Ovary (tissue), 9 donors: Measurements from ENCODE around the gene CD200R1L. TPM values are rescaled to one million over a fixed set of nuclear protein-coding genes. Genes with fewer than 3 reads are reported as not detected.

Experiments used
- DNase-seq, 5 donors: peaks; one replicate each; pipeline ENCODE4 v3.0.0-alpha.2; 2019 to 2020
- H3K27ac ChIP-seq, 2 donors: fragments of 200-600 bp; one replicate each; pipeline versions ENCODE4 v1.5.1 to v1.8.0; 2019 to 2022
- H3K27me3 ChIP-seq: fragments of 200-600 bp; one replicate; pipeline ENCODE4 v1.8.0; 2022
- H3K36me3 ChIP-seq: fragments of 200-600 bp; sonication (generic); one replicate; pipeline ENCODE4 v1.5.1; 2019
- H3K4me1 ChIP-seq: one replicate; pipeline ENCODE4 v1.8.1; 2013; ENCODE audit warnings: mild to moderate bottlenecking, moderate library complexity; ENCODE audit not compliant: insufficient read depth
- H3K4me3 ChIP-seq: fragments of 200-600 bp; sonication (generic); one replicate; pipeline ENCODE4 v1.5.1; 2017
- H3K9me3 ChIP-seq, 2 donors: fragments of 200-600 bp in 1 of 2; sonication (generic) in 1 of 2; one replicate each; pipeline versions ENCODE4 v1.5.1 to v1.8.1; 2013 to 2019; ENCODE audit warnings: mild to moderate bottlenecking in 1 of 2, moderate library complexity in 1 of 2
- CTCF ChIP-seq, 3 donors: fragments of 450-650 bp in 2 of 3; fragments of 200-600 bp in 1 of 3; IDR thresholded peaks; one replicate each; pipeline versions ENCODE4 v1.5.1 to v1.8.0; 2016 to 2022; ENCODE audit warnings: antibody characterized with exemption in 3 of 3, mild to moderate bottlenecking in 1 of 3
- EP300 ChIP-seq: sonication (generic); formaldehyde crosslinking; IDR thresholded peaks from one replicate; pipeline ENCODE4 v1.6.1; 2017; ENCODE audit warnings: antibody characterized with exemption
- POLR2A ChIP-seq: fragments of 450-650 bp; IDR thresholded peaks from one replicate; pipeline ENCODE4 v1.6.1; 2017; ENCODE audit warnings: antibody characterized with exemption, mild to moderate bottlenecking, moderate library complexity
- WGBS, 3 donors: extraction: QIAGEN DNeasy Blood & Tissue Kit in 1 of 3; methylation state at CpG; one replicate each; pipeline versions ENCODE4 v1.1.5 to v1.1.7; 2013 to 2017; 5-methylcytosine and 5-hydroxymethylcytosine counted together
- intact Hi-C, 4 donors: fragments of 100-400 bp; cut with DNase I; formaldehyde crosslinking; loops; one replicate each; pipeline versions ENCODE4 v1.11.0 to v1.15.1; 2022 to 2023
- polyA plus RNA-seq, 2 donors: library from polyadenylated mRNA; stranded (reverse); fragments of 200-250 nt in 1 of 2; fragments of 350-450 nt in 1 of 2; fragmentation: Illumina TruSeq in 1 of 2; extraction: RNeasy Lipid Tissue Mini Kit (QIAGEN cat#74804) in 1 of 2; gene quantifications; one replicate each; pipeline ENCODE4 v1.2.3, GENCODE V29; 2013 to 2014
- total RNA-seq, 7 donors: library from RNA; depleted of rRNA in 2 of 7; stranded (reverse); fragments of >200 nt in 2 of 7; fragmentation: NEBNext Ultra II Directional in 3 of 7; extraction: Animal tissue kit (Norgen Biotek cat#: 25700) in 3 of 7; gene quantifications; one replicate each; pipeline versions ENCODE4 v1.1.0 to v1.2.4, GENCODE V29; 2016 to 2023
- donor health status: DM: no; HTN: no; CAD: no; lungs with moderate emphysema.
- donor health status: DM: no; HTN: no; CAD: no.
- donor health status: Bipolar disorder and iron deficiency.
- donor health status: DM: yes; HTN: yes; CAD: no.
- donor health status: DM: no; HTN: no; CAD: no.
- donor health status: DM: yes; HTN: yes; CAD: no.

The CD200R1L gene
- total and polyA plus RNA-seq, 9 donors = not detected

- H3K9me3 ChIP-seq = no peaks in the 10 kb centered on the region
- H3K27me3 ChIP-seq = no peaks in the 10 kb centered on the region
- WGBS, 3 donors = 83 to 95% (median 86%) methylated on average over 5 of the region's 5 CpGs
- intact Hi-C loops = no loop called here
- peaks cover 9% of the 10 kb centered on the region for H3K4me1 ChIP-seq
- no peaks in the 10 kb centered on the region for H3K36me3 ChIP-seq
- no peak overlapping the region for H3K27ac ChIP-seq
- H3K4me3 ChIP-seq = no peak overlapping the region
- no peak for TF ChIP-seq EP300
- TF ChIP-seq CTCF (IDR thresholded peaks at IDR 0.05) = no peak
- no peak for TF ChIP-seq POLR2A
- no peak for DNase-seq
Measured at GRCh38 chr3:112806903-112807302, 39.8 kb downstream of the CD200R1L start.

GRCh38 chr3:112805126-112805525 is 41.5 kb downstream of the CD200R1L start:
- intact Hi-C loops = no loop called here
- no peaks in the 10 kb centered on the region for H3K36me3 ChIP-seq
- DNase-seq = no peak
- H3K4me1 ChIP-seq = no peaks in the 10 kb centered on the region
- H3K4me3 ChIP-seq = no peak overlapping the region
- TF ChIP-seq POLR2A (no peak), EP300 (no peak), CTCF (IDR thresholded peaks at IDR 0.05) (no peak)
- H3K27me3 ChIP-seq = no peaks in the 10 kb centered on the region
- no peak overlapping the region for H3K27ac ChIP-seq
- WGBS, 3 donors = 95 to 96% (median 95%) methylated on average over 5 of the region's 5 CpGs
- H3K9me3 ChIP-seq = no peaks in the 10 kb centered on the region

GRCh38 chr3:112804021-112804420 is 42.6 kb downstream of the CD200R1L start:
- Histone ChIP-seq H3K4me1 (no peaks in the 10 kb centered on the region), H3K27ac (no peak overlapping the region), H3K9me3 (no peaks in the 10 kb centered on the region), H3K4me3 (no peak overlapping the region), H3K36me3 (no peaks in the 10 kb centered on the region), H3K27me3 (no peaks in the 10 kb centered on the region)
- 95 to 100% (median 97%) methylated on average over 1 of the region's 1 CpG for WGBS, 3 donors
- intact Hi-C loops = no loop called here
- DNase-seq = no peak
- TF ChIP-seq POLR2A (no peak), CTCF (IDR thresholded peaks at IDR 0.05) (no peak), EP300 (no peak)

- Histone ChIP-seq H3K4me3 (no peak overlapping the region), H3K4me1 (no peaks in the 10 kb centered on the region), H3K27ac (no peak overlapping the region), H3K9me3 (no peaks in the 10 kb centered on the region), H3K27me3 (no peaks in the 10 kb centered on the region), H3K36me3 (no peaks in the 10 kb centered on the region)
- no peak for TF ChIP-seq CTCF (IDR thresholded peaks at IDR 0.05)
- no peak for TF ChIP-seq POLR2A
- no peak for TF ChIP-seq EP300
- DNase-seq = no peak
- intact Hi-C loops = no loop called here
- WGBS, 3 donors = 46 to 66% (median 48%) methylated on average over 2 of the region's 2 CpGs
Measured at GRCh38 chr3:112803467-112803866, 43.2 kb downstream of the CD200R1L start.

- Histone ChIP-seq H3K4me3 (no peak overlapping the region), H3K4me1 (no peaks in the 10 kb centered on the region), H3K27ac (no peak overlapping the region), H3K36me3 (no peaks in the 10 kb centered on the region), H3K27me3 (no peaks in the 10 kb centered on the region), H3K9me3 (no peaks in the 10 kb centered on the region)
- DNase-seq = no peak
- intact Hi-C loops = no loop called here
- no peak for TF ChIP-seq POLR2A
- TF ChIP-seq EP300 = no peak
Measured at GRCh38 chr3:112802338-112802737, 44.3 kb downstream of the CD200R1L start.
